Thymus (tissue), 11 donors: ENCODE data around the gene SPOCK1. TPM values are rescaled to one million over a fixed set of nuclear protein-coding genes. Genes with fewer than 3 reads are reported as not detected.

Experiments used
- DNase-seq, 9 donors: peaks; one replicate each; pipeline ENCODE4 v3.0.0-alpha.2; 2013; ENCODE audit warnings: low spot score in 9 of 9, low read depth in 6 of 9, missing footprints in 1 of 9
- H3K27ac ChIP-seq, 2 donors: one replicate each; pipeline ENCODE4 v1.5.1; 2013; ENCODE audit warnings: control low read depth in 1 of 2, low read depth in 1 of 2, low read length in 1 of 2, mild to moderate bottlenecking in 1 of 2, moderate library complexity in 1 of 2
- H3K27me3 ChIP-seq, 2 donors: one replicate each; pipeline ENCODE4 v1.5.1; 2013; ENCODE audit warnings: low read length in 1 of 2; ENCODE audit not compliant: control insufficient read depth in 2 of 2, insufficient read depth in 1 of 2
- H3K36me3 ChIP-seq, 2 donors: one replicate each; pipeline ENCODE4 v1.5.1; 2013; ENCODE audit warnings: low read length in 1 of 2, mild to moderate bottlenecking in 1 of 2, moderate library complexity in 1 of 2; ENCODE audit not compliant: control insufficient read depth in 2 of 2, insufficient read depth in 2 of 2
- H3K4me1 ChIP-seq, 2 donors: one replicate each; pipeline ENCODE4 v1.5.1; 2013; ENCODE audit warnings: low read length in 2 of 2; ENCODE audit not compliant: control insufficient read depth in 2 of 2, insufficient read depth in 2 of 2
- H3K4me3 ChIP-seq, 2 donors: one replicate each; pipeline ENCODE4 v1.5.1; 2013; ENCODE audit warnings: low read length in 2 of 2, control low read depth in 1 of 2, mild to moderate bottlenecking in 1 of 2
- H3K9me3 ChIP-seq, 2 donors: one replicate each; pipeline ENCODE4 v1.5.1; 2013; ENCODE audit warnings: low read length in 1 of 2, mild to moderate bottlenecking in 1 of 2; ENCODE audit not compliant: control insufficient read depth in 2 of 2, insufficient read depth in 1 of 2
- WGBS: extraction: QIAGEN DNeasy Blood & Tissue Kit; methylation state at CpG from one replicate; pipeline ENCODE4 v1.1.7; 2013; 5-methylcytosine and 5-hydroxymethylcytosine counted together
- polyA plus RNA-seq: library from polyadenylated mRNA; stranded (reverse); fragments of 200-250 nt; gene quantifications from one replicate; pipeline ENCODE4 v1.2.3, GENCODE V29; 2013
- total RNA-seq: library from RNA; stranded (reverse); fragments of 120-200 nt; gene quantifications from one replicate; pipeline ENCODE4 v1.2.4, GENCODE V29; 2013
- donor health status: healthy.

Gene SPOCK1
- total and polyA plus RNA-seq, 2 donors = 3.7 to 8.6 TPM

GRCh38 chr5:137027758-137028157 is 471.4 kb downstream of the SPOCK1 start:
- H3K9me3 ChIP-seq = no peaks in the 10 kb centered on the region
- H3K36me3 ChIP-seq = no peaks in the 10 kb centered on the region
- whole genome bisulfite sequencing = 75% methylated on average over 1 of the region's 1 CpG
- no peaks in the 10 kb centered on the region for H3K27me3 ChIP-seq
- H3K4me3 ChIP-seq = no peak overlapping the region
- no peak for DNase-seq
- no peak overlapping the region for H3K27ac ChIP-seq
- H3K4me1 ChIP-seq = no peaks in the 10 kb centered on the region

- H3K9me3 ChIP-seq = no peaks in the 10 kb centered on the region
- H3K4me3 ChIP-seq = no peak overlapping the region
- no peaks in the 10 kb centered on the region for H3K36me3 ChIP-seq
- WGBS = 94% methylated on average over 2 of the region's 2 CpGs
- no peak for DNase-seq
- H3K27ac ChIP-seq = no peak overlapping the region
- no peaks in the 10 kb centered on the region for H3K4me1 ChIP-seq
- no peaks in the 10 kb centered on the region for H3K27me3 ChIP-seq
Observed at GRCh38 chr5:137026296-137026695, 472.8 kb downstream of the SPOCK1 start.

GRCh38 chr5:137024044-137024443 is 475.1 kb downstream of the SPOCK1 start:
- WGBS = 59% methylated on average over 4 of the region's 4 CpGs

GRCh38 chr5:137023371-137023770 is 475.8 kb downstream of the SPOCK1 start:
- no peaks in the 10 kb centered on the region for H3K4me1 ChIP-seq
- no peaks in the 10 kb centered on the region for H3K36me3 ChIP-seq
- no peak overlapping the region for H3K27ac ChIP-seq
- H3K9me3 ChIP-seq = no peaks in the 10 kb centered on the region
- H3K4me3 ChIP-seq = no peak overlapping the region
- DNase-seq = no peak
- 95% methylated on average over 5 of the region's 5 CpGs for WGBS
- no peaks in the 10 kb centered on the region for H3K27me3 ChIP-seq

More at GRCh38 chr5:137024044-137024443, 475.1 kb downstream of the SPOCK1 start:
- Histone ChIP-seq H3K27me3 (no peaks in the 10 kb centered on the region), H3K4me1 (no peaks in the 10 kb centered on the region), H3K9me3 (no peaks in the 10 kb centered on the region), H3K4me3 (no peak overlapping the region), H3K36me3 (no peaks in the 10 kb centered on the region), H3K27ac (no peak overlapping the region)
- no peak for DNase-seq

- no peak for DNase-seq
- Histone ChIP-seq H3K36me3 (no peaks in the 10 kb centered on the region), H3K9me3 (no peaks in the 10 kb centered on the region), H3K27me3 (no peaks in the 10 kb centered on the region), H3K4me3 (no peak overlapping the region), H3K27ac (no peak overlapping the region), H3K4me1 (no peaks in the 10 kb centered on the region)
- WGBS = 62% methylated on average over 2 of the region's 2 CpGs
Observed at GRCh38 chr5:137022725-137023124, 476.4 kb downstream of the SPOCK1 start.

GRCh38 chr5:137022043-137022442 is 477.1 kb downstream of the SPOCK1 start:
- Histone ChIP-seq H3K27me3 (no peaks in the 10 kb centered on the region), H3K4me3 (no peak overlapping the region), H3K4me1 (no peaks in the 10 kb centered on the region), H3K27ac (no peak overlapping the region), H3K9me3 (no peaks in the 10 kb centered on the region), H3K36me3 (no peaks in the 10 kb centered on the region)
- DNase-seq = no peak
- 87% methylated on average over 3 of the region's 3 CpGs for WGBS

- Histone ChIP-seq H3K4me3 (no peak overlapping the region), H3K27me3 (no peaks in the 10 kb centered on the region), H3K27ac (no peak overlapping the region), H3K4me1 (no peaks in the 10 kb centered on the region), H3K36me3 (no peaks in the 10 kb centered on the region), H3K9me3 (no peaks in the 10 kb centered on the region)
- WGBS = 90% methylated on average over 3 of the region's 3 CpGs
- no peak for DNase-seq
Observed at GRCh38 chr5:137019229-137019628, 479.9 kb downstream of the SPOCK1 start.

GRCh38 chr5:137016783-137017324 is 482.3 kb downstream of the SPOCK1 start:
- no peak for DNase-seq
- H3K27me3 ChIP-seq = no peaks in the 10 kb centered on the region
- no peaks in the 10 kb centered on the region for H3K4me1 ChIP-seq
- no peaks in the 10 kb centered on the region for H3K36me3 ChIP-seq
- WGBS = 55% methylated on average over 5 of the region's 5 CpGs
- no peak overlapping the region for H3K27ac ChIP-seq
- H3K9me3 ChIP-seq = no peaks in the 10 kb centered on the region
- no peak overlapping the region for H3K4me3 ChIP-seq

GRCh38 chr5:137015540-137016116 is 483.5 kb downstream of the SPOCK1 start:
- H3K27ac ChIP-seq = no peak overlapping the region
- 81% methylated on average over 2 of the region's 2 CpGs for WGBS
- no peaks in the 10 kb centered on the region for H3K36me3 ChIP-seq
- no peak for DNase-seq
- H3K4me1 ChIP-seq = no peaks in the 10 kb centered on the region
- H3K4me3 ChIP-seq = no peak overlapping the region
- H3K27me3 ChIP-seq = no peaks in the 10 kb centered on the region
- H3K9me3 ChIP-seq = no peaks in the 10 kb centered on the region
